GM13977 (cell line): ENCODE results near the gene RSL24D1.

ENCODE experiments used
- DNase-seq: peaks from one replicate; pipeline ENCODE4 v3.0.0; 2012; ENCODE audit warnings: low spot score
- in situ Hi-C: fragments of 300-500 bp; cut with MboI; formaldehyde crosslinking; loops from one replicate; pipeline ENCODE4 v1.12.0; 2022; ENCODE audit warnings: low sequenced_read_pairs, low pct_unique_long_range_greater_than_20kb, mixed read lengths, inconsistent platforms; ENCODE audit not compliant: unreplicated experiment
- TF ChIP-seq, protein P1 (sequence below): IDR thresholded peaks from 2 replicates; pipeline ENCODE4 v1.5.1; 2012; ENCODE audit warnings: mild to moderate bottlenecking, control low read depth; ENCODE audit not compliant: insufficient read depth; ENCODE audit errors: extremely low read depth, missing control alignments

RSL24D1 gene

DNA sequence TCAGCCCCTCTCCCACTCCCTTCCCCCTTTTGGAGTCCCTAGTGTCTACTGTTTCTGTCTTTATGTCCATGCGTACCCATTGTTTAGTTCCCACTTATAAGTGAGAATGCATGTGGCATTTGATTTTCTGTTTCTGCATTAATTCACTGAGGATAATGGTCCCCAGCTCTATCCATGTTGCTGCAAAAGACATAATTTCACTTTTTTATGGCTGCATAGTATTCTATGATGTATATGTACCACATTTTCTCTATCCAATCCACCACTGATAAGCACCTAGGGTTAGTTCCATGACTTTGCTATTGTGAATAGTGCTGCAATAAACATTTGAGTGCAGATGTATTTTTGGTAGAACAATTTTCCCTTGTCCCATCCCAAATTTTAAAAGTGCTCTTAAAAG lies 34.2 kb upstream of the RSL24D1 start:
- in situ Hi-C loops: no loop called here
- DNase-seq: no peak
- TF ChIP-seq, protein P1, sequence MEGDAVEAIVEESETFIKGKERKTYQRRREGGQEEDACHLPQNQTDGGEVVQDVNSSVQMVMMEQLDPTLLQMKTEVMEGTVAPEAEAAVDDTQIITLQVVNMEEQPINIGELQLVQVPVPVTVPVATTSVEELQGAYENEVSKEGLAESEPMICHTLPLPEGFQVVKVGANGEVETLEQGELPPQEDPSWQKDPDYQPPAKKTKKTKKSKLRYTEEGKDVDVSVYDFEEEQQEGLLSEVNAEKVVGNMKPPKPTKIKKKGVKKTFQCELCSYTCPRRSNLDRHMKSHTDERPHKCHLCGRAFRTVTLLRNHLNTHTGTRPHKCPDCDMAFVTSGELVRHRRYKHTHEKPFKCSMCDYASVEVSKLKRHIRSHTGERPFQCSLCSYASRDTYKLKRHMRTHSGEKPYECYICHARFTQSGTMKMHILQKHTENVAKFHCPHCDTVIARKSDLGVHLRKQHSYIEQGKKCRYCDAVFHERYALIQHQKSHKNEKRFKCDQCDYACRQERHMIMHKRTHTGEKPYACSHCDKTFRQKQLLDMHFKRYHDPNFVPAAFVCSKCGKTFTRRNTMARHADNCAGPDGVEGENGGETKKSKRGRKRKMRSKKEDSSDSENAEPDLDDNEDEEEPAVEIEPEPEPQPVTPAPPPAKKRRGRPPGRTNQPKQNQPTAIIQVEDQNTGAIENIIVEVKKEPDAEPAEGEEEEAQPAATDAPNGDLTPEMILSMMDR: no peak

DNA sequence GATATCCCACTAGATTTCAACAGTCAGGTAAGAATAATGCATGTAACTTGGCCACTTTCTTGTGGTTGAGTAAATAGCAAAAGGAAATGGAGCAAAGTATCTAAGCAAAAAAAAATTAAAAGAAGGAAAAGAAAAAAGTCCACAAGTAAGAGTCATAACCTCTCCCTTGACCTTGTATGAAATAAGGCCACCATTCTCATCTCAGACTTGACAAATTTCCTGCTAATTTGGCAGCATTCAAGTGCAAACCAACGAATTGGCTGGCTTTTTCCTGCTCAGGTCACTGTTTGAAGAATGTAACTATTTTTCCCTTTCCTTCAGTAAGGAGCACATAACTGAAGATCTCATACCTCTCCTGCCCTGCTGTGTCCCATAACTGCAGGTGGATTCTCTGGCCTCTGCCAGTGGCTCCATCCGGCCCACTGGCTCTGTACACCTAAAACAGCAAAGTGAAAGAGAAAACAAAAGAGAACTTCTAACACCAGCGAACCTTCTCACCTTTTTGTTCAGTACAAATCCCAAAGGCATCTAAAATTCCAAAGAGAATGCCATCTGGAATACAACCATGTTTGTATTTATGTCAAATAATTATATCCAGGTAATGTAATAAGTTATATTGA lies 33.4 kb upstream of the RSL24D1 start:
- DNase-seq: no peak
- in situ Hi-C loops: no loop called here
- TF ChIP-seq, protein P1: no peak

DNA sequence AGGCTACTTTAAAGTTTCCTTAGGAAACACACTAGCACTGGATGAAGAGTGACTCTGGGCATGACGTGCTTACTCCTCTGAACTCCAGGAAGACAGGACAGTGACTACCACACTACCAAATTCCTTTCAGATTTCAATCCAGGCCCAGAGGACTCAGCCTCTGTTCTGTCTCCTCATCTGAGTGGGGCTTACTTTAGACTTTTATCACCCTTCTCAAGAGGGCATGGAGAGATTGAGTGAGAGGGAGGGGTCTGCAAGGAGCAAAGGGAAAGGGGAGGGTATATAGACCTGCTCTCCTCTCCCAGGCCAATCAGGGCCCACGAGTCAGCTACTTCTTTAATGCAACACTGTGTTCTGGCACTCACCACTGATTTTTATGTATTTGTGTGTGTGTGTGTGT lies 29.4 kb upstream of the RSL24D1 start:
- DNase-seq: no peak
- TF ChIP-seq, protein P1: no peak
- in situ Hi-C loops: no loop called here

DNA sequence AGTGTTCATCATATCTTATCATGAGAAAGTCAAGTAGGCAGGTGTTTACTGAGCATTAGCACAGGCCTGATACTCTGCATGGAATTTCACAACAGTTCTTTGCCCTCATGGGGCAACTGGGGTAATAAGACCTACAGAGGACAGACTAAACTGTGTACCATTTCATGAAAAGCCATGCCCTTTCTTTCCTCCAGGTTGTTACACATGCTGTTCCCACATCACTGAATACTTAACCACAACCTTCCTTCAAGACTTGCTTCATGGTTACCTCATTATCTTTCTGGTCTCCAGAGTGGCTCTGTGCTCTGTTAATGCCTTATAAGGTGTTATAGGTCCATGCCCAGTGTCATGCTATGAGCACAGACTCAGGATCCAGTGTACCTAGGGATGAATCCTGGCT lies 28.2 kb upstream of the RSL24D1 start:
- in situ Hi-C loops: loop anchor here (25.0 kb wide), 1 partner anchor 187 kb away; the partner anchor contains the start of genes CCPG1 and PIERCE2
- TF ChIP-seq, protein P1: no peak
- no peak for DNase-seq

DNA sequence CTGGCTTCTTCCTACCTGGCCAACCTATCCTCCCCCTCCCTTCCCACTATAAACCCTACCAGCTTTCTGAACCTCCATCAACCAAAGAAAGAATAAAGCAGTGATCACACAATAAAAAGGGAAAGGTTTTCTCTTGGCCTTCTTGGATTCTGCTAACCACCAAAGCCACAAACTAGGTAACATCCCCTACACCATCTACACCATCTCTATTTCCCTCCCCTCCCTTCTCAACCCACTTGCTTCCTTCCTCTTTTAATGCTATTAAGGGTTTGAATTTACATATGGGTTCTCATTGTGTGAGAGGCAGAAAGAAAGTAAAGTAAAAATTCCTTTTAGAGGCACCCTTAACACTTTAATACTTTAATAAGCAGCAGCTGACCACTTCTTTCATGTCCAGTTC lies 25.8 kb upstream of the RSL24D1 start:
- TF ChIP-seq, protein P1: no peak
- in situ Hi-C loops: loop anchor here (25.0 kb wide), 1 partner anchor 190 kb away; the partner anchor contains the start of genes CCPG1 and PIERCE2
- peak; percentile 27 for DNase-seq

DNA sequence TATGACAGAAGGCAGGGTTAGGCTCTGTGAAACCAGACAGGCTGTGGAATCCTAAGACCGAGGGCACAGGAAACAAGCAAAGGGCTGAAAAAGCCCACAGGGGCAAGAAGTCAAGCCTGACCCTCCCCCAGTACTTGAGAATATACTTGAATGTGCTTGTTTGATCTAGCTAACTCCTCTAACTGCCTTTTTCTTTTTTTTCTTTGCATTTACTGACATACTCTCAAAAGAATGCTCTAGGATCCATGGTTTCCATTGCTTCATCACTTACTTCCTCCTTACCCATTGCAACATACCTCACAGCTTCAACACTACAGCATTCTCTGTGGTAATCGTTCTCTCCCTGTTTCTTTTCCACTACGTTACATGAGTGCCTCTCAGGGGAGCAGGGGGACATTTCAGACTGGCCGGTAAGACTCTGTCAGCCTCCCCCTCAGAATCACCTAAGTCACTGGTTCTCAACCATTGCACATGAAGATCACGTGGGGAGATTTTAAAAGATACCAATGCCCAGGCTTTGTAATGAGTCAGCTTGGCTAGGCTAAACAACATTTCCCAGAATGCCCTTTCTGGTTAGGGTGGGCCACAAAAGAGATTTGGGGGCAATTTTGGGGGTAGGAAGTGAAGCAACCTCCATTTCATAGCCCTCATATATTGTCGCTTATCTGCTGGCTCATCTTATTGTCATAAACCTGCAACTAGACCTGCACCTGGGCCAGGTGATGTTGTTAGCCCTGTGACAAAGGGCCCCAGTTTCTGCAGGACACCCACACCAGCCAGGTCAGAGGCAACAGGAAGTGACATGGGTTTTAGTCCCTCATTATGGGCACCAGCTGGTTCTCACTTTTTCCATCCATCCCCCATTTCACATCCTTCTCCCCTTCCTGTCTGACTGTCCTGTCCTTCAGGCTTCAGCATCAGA lies 24.6 kb upstream of the RSL24D1 start:
- DNase-seq: peak; percentile 42
- TF ChIP-seq, protein P1: no peak
- in situ Hi-C loops: loop anchor here (25.0 kb wide), 1 partner anchor 191 kb away; the partner anchor contains the start of genes CCPG1 and PIERCE2
